Liver (tissue), 9 donors: ENCODE results near the gene HOXC6. TPM values are rescaled to one million over a fixed set of nuclear protein-coding genes. Genes with fewer than 3 reads are reported as not detected.

Source experiments
- DNase-seq: peaks from one replicate; pipeline ENCODE4 v3.0.0-alpha.2; 2017; ENCODE audit warnings: low spot score
- H3K27ac ChIP-seq, 2 donors: one replicate each; pipeline ENCODE4 v1.7.0; 2013; ENCODE audit warnings: inconsistent platforms in 2 of 2, low read length in 2 of 2, control low read depth in 1 of 2, low read depth in 1 of 2, mild to moderate bottlenecking in 1 of 2
- H3K27me3 ChIP-seq, 4 donors: one replicate each; pipeline versions ENCODE4 v1.6.1 to v1.7.0; 2013; ENCODE audit warnings: low read length in 3 of 4, inconsistent platforms in 1 of 4, mild to moderate bottlenecking in 1 of 4, moderate library complexity in 1 of 4; ENCODE audit not compliant: control insufficient read depth in 4 of 4, insufficient read depth in 4 of 4
- H3K36me3 ChIP-seq, 4 donors: one replicate each; pipeline versions ENCODE4 v1.6.1 to v1.7.0; 2013; ENCODE audit warnings: low read length in 3 of 4, mild to moderate bottlenecking in 3 of 4, low read depth in 1 of 4, moderate library complexity in 1 of 4; ENCODE audit not compliant: control insufficient read depth in 4 of 4, insufficient read depth in 3 of 4
- H3K4me1 ChIP-seq, 4 donors: one replicate each; pipeline versions ENCODE4 v1.6.1 to v1.7.0; 2013; ENCODE audit warnings: low read length in 3 of 4, mild to moderate bottlenecking in 3 of 4, moderate library complexity in 1 of 4; ENCODE audit not compliant: control insufficient read depth in 4 of 4, insufficient read depth in 4 of 4
- H3K4me3 ChIP-seq, 3 donors: one replicate each; pipeline versions ENCODE4 v1.6.1 to v1.7.0; 2013; ENCODE audit warnings: low read length in 3 of 3, control low read depth in 1 of 3, low read depth in 1 of 3, mild to moderate bottlenecking in 1 of 3
- H3K9ac ChIP-seq, 2 donors: one replicate each; pipeline ENCODE4 v1.7.0; 2013; ENCODE audit warnings: low read length in 2 of 2, mild to moderate bottlenecking in 2 of 2, moderate library complexity in 2 of 2, control low read depth in 1 of 2, low read depth in 1 of 2
- H3K9me3 ChIP-seq, 4 donors: one replicate each; pipeline versions ENCODE4 v1.6.1 to v1.7.0; 2013; ENCODE audit warnings: low read length in 3 of 4; ENCODE audit not compliant: control insufficient read depth in 4 of 4
- EGR1 ChIP-seq, 2 donors: IDR thresholded peaks; 2 replicates each; pipeline ENCODE4 v1.6.1; 2016 to 2018; ENCODE audit warnings: antibody characterized with exemption in 2 of 2, low read depth in 2 of 2
- FOXA1 ChIP-seq: IDR thresholded peaks from 2 replicates; pipeline ENCODE4 v1.6.1; 2016; ENCODE audit warnings: antibody characterized with exemption
- FOXA2 ChIP-seq: IDR thresholded peaks from 2 replicates; pipeline ENCODE4 v1.6.1; 2016; ENCODE audit warnings: antibody characterized with exemption
- GABPA ChIP-seq, 2 donors: IDR thresholded peaks in 1 of 2; conservative IDR thresholded peaks in 1 of 2; 2 replicates each; pipeline ENCODE4 v1.6.1; 2016; ENCODE audit warnings: antibody characterized with exemption in 2 of 2, mild to moderate bottlenecking in 1 of 2, moderate library complexity in 1 of 2
- HNF4A ChIP-seq, 2 donors: conservative IDR thresholded peaks; 2 replicates each; pipeline ENCODE4 v1.6.1; 2016; ENCODE audit warnings: antibody characterized with exemption in 2 of 2, mild to moderate bottlenecking in 2 of 2
- HNF4G ChIP-seq: IDR thresholded peaks from 2 replicates; pipeline ENCODE4 v1.6.1; 2016; ENCODE audit warnings: antibody characterized with exemption
- JUND ChIP-seq, 2 donors: IDR thresholded peaks; 2 replicates each; pipeline ENCODE4 v1.6.1; 2016; ENCODE audit warnings: antibody characterized with exemption in 2 of 2
- MAX ChIP-seq: IDR thresholded peaks from 2 replicates; pipeline ENCODE4 v1.6.1; 2016; ENCODE audit warnings: antibody characterized with exemption
- NR2F2 ChIP-seq: IDR thresholded peaks from 2 replicates; pipeline ENCODE4 v1.6.1; 2016; ENCODE audit warnings: antibody characterized with exemption
- RAD21 ChIP-seq, 2 donors: IDR thresholded peaks; 2 replicates each; pipeline ENCODE4 v1.6.1; 2016; ENCODE audit warnings: antibody characterized with exemption in 2 of 2, mild to moderate bottlenecking in 2 of 2
- REST ChIP-seq: IDR thresholded peaks from 2 replicates; pipeline ENCODE4 v1.6.1; 2016; ENCODE audit warnings: antibody characterized with exemption, mild to moderate bottlenecking
- RXRA ChIP-seq, 2 donors: IDR thresholded peaks; 2 replicates each; pipeline ENCODE4 v1.6.1; 2017 to 2018; ENCODE audit warnings: antibody characterized with exemption in 2 of 2, mild to moderate bottlenecking in 1 of 2
- SP1 ChIP-seq: IDR thresholded peaks from 2 replicates; pipeline ENCODE4 v1.6.1; 2018; ENCODE audit warnings: antibody characterized with exemption, mild to moderate bottlenecking
- TAF1 ChIP-seq: conservative IDR thresholded peaks from 2 replicates; pipeline ENCODE4 v1.6.1; 2016; ENCODE audit warnings: antibody characterized with exemption, mild to moderate bottlenecking
- YY1 ChIP-seq: IDR thresholded peaks from 2 replicates; pipeline ENCODE4 v1.6.1; 2016; ENCODE audit warnings: antibody characterized with exemption, mild to moderate bottlenecking
- ZBTB33 ChIP-seq: IDR thresholded peaks from 2 replicates; pipeline ENCODE4 v1.6.1; 2016; ENCODE audit warnings: antibody characterized with exemption
- WGBS: extraction: QIAGEN DNeasy Blood & Tissue Kit; methylation state at CpG from one replicate; pipeline ENCODE4 v1.1.7; 2013; 5-methylcytosine and 5-hydroxymethylcytosine counted together
- polyA plus RNA-seq, 2 donors: library from polyadenylated mRNA; stranded (reverse) in 1 of 2; unstranded in 1 of 2; fragments of 200-250 nt in 1 of 2; fragments of >200 nt in 1 of 2; fragmentation: Nextera tagmentation in 1 of 2; extraction: Ambion mirVana in 1 of 2; gene quantifications; one replicate each; pipeline versions ENCODE4 v1.2.1 to v1.2.3, GENCODE V29; 2013 to 2015
- total RNA-seq, 2 donors: library from RNA; depleted of rRNA; stranded (reverse); fragments of >200 nt; gene quantifications; one replicate each; pipeline ENCODE4 v1.2.3, GENCODE V29; 2014
- TF ChIP-seq, protein P1 (sequence below): IDR thresholded peaks from 2 replicates; pipeline ENCODE4 v1.6.1; 2016; ENCODE audit warnings: antibody characterized with exemption
- donor health status: healthy.
- donor health status: healthy.
- donor health status: healthy.
- donor health status: healthy.
- donor health status: healthy.

HOXC6 gene
- total and polyA plus RNA-seq, 4 donors: 0.33 TPM; not detected in 3

- WGBS: 18% methylated on average over 8 of the region's 8 CpGs
- Histone ChIP-seq H3K9me3 (no peaks in the 10 kb centered on the region), H3K27me3 (peaks cover 9 to 48% (median 11%) of the 10 kb centered on the region in 4 donors), H3K4me1 (peaks cover 5 to 12% (median 9%) of the 10 kb centered on the region in 4 donors), H3K36me3 (no peaks in the 10 kb centered on the region), H3K9ac (no peak overlapping the region), H3K4me3 (no peak overlapping the region), H3K27ac (no peak overlapping the region)
- DNase-seq: no peak
- TF ChIP-seq, protein P1, sequence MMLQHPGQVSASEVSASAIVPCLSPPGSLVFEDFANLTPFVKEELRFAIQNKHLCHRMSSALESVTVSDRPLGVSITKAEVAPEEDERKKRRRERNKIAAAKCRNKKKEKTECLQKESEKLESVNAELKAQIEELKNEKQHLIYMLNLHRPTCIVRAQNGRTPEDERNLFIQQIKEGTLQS: no peak
- TF ChIP-seq MAX: no peak
- no peak for TF ChIP-seq JUND (IDR thresholded peaks at IDR 0.05)
- no peak for TF ChIP-seq EGR1 (IDR thresholded peaks at IDR 0.05; ENCODE audit: low read depth in 2 of 2)
- no peak for TF ChIP-seq TAF1
- no peak for TF ChIP-seq HNF4A (conservative IDR thresholded peaks at IDR 0.05)
- TF ChIP-seq GABPA (IDR thresholded peaks at IDR 0.05 in 1 of 2, conservative IDR thresholded peaks at IDR 0.05 in 1 of 2): no peak
- TF ChIP-seq YY1: no peak
- no peak for TF ChIP-seq RAD21 (IDR thresholded peaks at IDR 0.05)
- TF ChIP-seq FOXA2: no peak
- no peak for TF ChIP-seq FOXA1
- TF ChIP-seq SP1: no peak
- no peak for TF ChIP-seq REST
- no peak for TF ChIP-seq HNF4G
- no peak for TF ChIP-seq ZBTB33
- TF ChIP-seq NR2F2: no peak
- no peak for TF ChIP-seq RXRA (IDR thresholded peaks at IDR 0.05)
Measured at GRCh38 chr12:54001283-54002187, 26.7 kb upstream of the HOXC6 start.
